Vagina (tissue), 2 donors: ENCODE results near the gene TP53AIP1.

Experiments used
- POLR2A ChIP-seq, 2 donors: fragments of 450-650 bp; IDR thresholded peaks; one replicate each; pipeline ENCODE4 v1.6.1; 2017; ENCODE audit warnings: antibody characterized with exemption in 2 of 2, mild to moderate bottlenecking in 2 of 2, moderate library complexity in 2 of 2
- POLR2AphosphoS5 ChIP-seq, 2 donors: sonication (generic); formaldehyde crosslinking; IDR thresholded peaks; one replicate each; pipeline ENCODE4 v1.9.0; 2017; ENCODE audit warnings: antibody characterized with exemption in 2 of 2, mild to moderate bottlenecking in 2 of 2, low read depth in 1 of 2; ENCODE audit not compliant: insufficient read depth in 1 of 2
- TF ChIP-seq, protein P1 (sequence below), 3 experiments: fragments of 450-650 bp in 2 of 3; fragments of 200-600 bp in 1 of 3; sonication (generic) in 1 of 3; IDR thresholded peaks; one replicate each; pipeline ENCODE4 v1.5.1; 2017 to 2019; ENCODE audit warnings: antibody characterized with exemption in 3 of 3, mild to moderate bottlenecking in 2 of 3, moderate library complexity in 2 of 3

GRCh38 chr11:128964463-128964930, 21.8 kb upstream of the TP53AIP1 start:
- TF ChIP-seq, protein P1, sequence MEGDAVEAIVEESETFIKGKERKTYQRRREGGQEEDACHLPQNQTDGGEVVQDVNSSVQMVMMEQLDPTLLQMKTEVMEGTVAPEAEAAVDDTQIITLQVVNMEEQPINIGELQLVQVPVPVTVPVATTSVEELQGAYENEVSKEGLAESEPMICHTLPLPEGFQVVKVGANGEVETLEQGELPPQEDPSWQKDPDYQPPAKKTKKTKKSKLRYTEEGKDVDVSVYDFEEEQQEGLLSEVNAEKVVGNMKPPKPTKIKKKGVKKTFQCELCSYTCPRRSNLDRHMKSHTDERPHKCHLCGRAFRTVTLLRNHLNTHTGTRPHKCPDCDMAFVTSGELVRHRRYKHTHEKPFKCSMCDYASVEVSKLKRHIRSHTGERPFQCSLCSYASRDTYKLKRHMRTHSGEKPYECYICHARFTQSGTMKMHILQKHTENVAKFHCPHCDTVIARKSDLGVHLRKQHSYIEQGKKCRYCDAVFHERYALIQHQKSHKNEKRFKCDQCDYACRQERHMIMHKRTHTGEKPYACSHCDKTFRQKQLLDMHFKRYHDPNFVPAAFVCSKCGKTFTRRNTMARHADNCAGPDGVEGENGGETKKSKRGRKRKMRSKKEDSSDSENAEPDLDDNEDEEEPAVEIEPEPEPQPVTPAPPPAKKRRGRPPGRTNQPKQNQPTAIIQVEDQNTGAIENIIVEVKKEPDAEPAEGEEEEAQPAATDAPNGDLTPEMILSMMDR (IDR thresholded peaks at IDR 0.05) = no peak
- TF ChIP-seq POLR2A (IDR thresholded peaks at IDR 0.05) = no peak
- TF ChIP-seq POLR2AphosphoS5 (IDR thresholded peaks at IDR 0.05; ENCODE audit: insufficient read depth in 1 of 2, low read depth in 1 of 2) = no peak
